KOPT-K1 (cell line): Measurements from ENCODE around the gene ACHE.

Experiments used
- H3K27ac ChIP-seq: fragments of 200-600 bp; sonication (generic); 2 replicates; pipeline ENCODE4 v1.5.1; 2016; ENCODE audit warnings: antibody characterized with exemption, mild to moderate bottlenecking, low read depth, low read length; ENCODE audit not compliant: poor library complexity, severe bottlenecking
- H3K36me3 ChIP-seq: fragments of 200-600 bp; sonication (generic); 2 replicates; pipeline ENCODE4 v1.5.1; 2017; ENCODE audit warnings: antibody characterized with exemption, mild to moderate bottlenecking, low read length, moderate library complexity; ENCODE audit not compliant: insufficient read depth
- H3K9me3 ChIP-seq: fragments of 200-600 bp; sonication (generic); 2 replicates; pipeline ENCODE4 v1.5.1; 2017; ENCODE audit warnings: antibody characterized with exemption, low read length, mild to moderate bottlenecking; ENCODE audit not compliant: insufficient read depth, poor library complexity, severe bottlenecking

Gene ACHE

GRCh38 chr7:100880645-100881044, 15.0 kb downstream of the ACHE start:
- Histone ChIP-seq H3K9me3 (no peaks in the 10 kb centered on the region), H3K36me3 (peaks cover 97% of the 10 kb centered on the region), H3K27ac (no peak overlapping the region)

- Histone ChIP-seq H3K36me3 (peaks cover 88% of the 10 kb centered on the region), H3K27ac (no peak overlapping the region)
Observed at GRCh38 chr7:100879685-100880261, 15.9 kb downstream of the ACHE start.

GRCh38 chr7:100878685-100879084, 17.0 kb downstream of the ACHE start:
- no peak overlapping the region for H3K27ac ChIP-seq
- H3K36me3 ChIP-seq = peaks cover 77% of the 10 kb centered on the region
- no peaks in the 10 kb centered on the region for H3K9me3 ChIP-seq

More at GRCh38 chr7:100879685-100880261, 15.9 kb downstream of the ACHE start:
- no peaks in the 10 kb centered on the region for H3K9me3 ChIP-seq

GRCh38 chr7:100878013-100878412, 17.7 kb downstream of the ACHE start:
- Histone ChIP-seq H3K36me3 (peaks cover 71% of the 10 kb centered on the region), H3K27ac (no peak overlapping the region)

GRCh38 chr7:100875356-100875751, 20.3 kb downstream of the ACHE start:
- H3K9me3 ChIP-seq = no peaks in the 10 kb centered on the region
- peaks cover 44% of the 10 kb centered on the region for H3K36me3 ChIP-seq
- peak overlapping the region; percentile 98 for H3K27ac ChIP-seq

More at GRCh38 chr7:100878013-100878412, 17.7 kb downstream of the ACHE start:
- no peaks in the 10 kb centered on the region for H3K9me3 ChIP-seq

- Histone ChIP-seq H3K27ac (peak within 1 kb of the TSS; percentile 98), H3K9me3 (no peaks in the 10 kb centered on the region), H3K36me3 (peaks cover 38% of the 10 kb centered on the region)
Observed at GRCh38 chr7:100874577-100875355, 20.9 kb downstream of the ACHE start, which contains the start of gene SRRT. SRRT (plus strand) TSS chr7:100875103; CDS start chr7:100875591, 488 bp downstream.

GRCh38 chr7:100874300-100874576, 21.4 kb downstream of the ACHE start:
- no peaks in the 10 kb centered on the region for H3K9me3 ChIP-seq
- peaks cover 33% of the 10 kb centered on the region for H3K36me3 ChIP-seq
- H3K27ac ChIP-seq = peak overlapping the region; percentile 98

- H3K9me3 ChIP-seq = no peaks in the 10 kb centered on the region
- peak overlapping the region; percentile 98 for H3K27ac ChIP-seq
- peaks cover 28% of the 10 kb centered on the region for H3K36me3 ChIP-seq
Observed at GRCh38 chr7:100873599-100874299, 21.9 kb downstream of the ACHE start.

- peaks cover 11% of the 10 kb centered on the region; the same call in 1 of the 2 replicates for H3K36me3 ChIP-seq
- H3K27ac ChIP-seq = no peak overlapping the region
- no peaks in the 10 kb centered on the region for H3K9me3 ChIP-seq
Observed at GRCh38 chr7:100867776-100868485, 27.8 kb downstream of the ACHE start.

- Histone ChIP-seq H3K27ac (no peak within 1 kb of the TSS), H3K36me3 (peaks cover 18% of the 10 kb centered on the region; the same call in 1 of the 2 replicates), H3K9me3 (no peaks in the 10 kb centered on the region)
Observed at GRCh38 chr7:100867040-100867775, 28.5 kb downstream of the ACHE start, which contains the start of gene TRIP6. TRIP6 (plus strand) TSS chr7:100867387; CDS start chr7:100867498, 111 bp downstream.

- H3K27ac ChIP-seq = no peak overlapping the region
- H3K9me3 ChIP-seq = no peaks in the 10 kb centered on the region
- H3K36me3 ChIP-seq = peaks cover 23% of the 10 kb centered on the region; the same call in 1 of the 2 replicates
Observed at GRCh38 chr7:100866729-100867039, 29.0 kb downstream of the ACHE start.

GRCh38 chr7:100865938-100866728, 29.6 kb downstream of the ACHE start:
- Histone ChIP-seq H3K36me3 (peaks cover 24% of the 10 kb centered on the region; the same call in 1 of the 2 replicates), H3K27ac (no peak overlapping the region)

GRCh38 chr7:100865372-100865911, 30.2 kb downstream of the ACHE start:
- Histone ChIP-seq H3K9me3 (no peaks in the 10 kb centered on the region), H3K27ac (no peak overlapping the region), H3K36me3 (peaks cover 30% of the 10 kb centered on the region; the same call in 1 of the 2 replicates)

More at GRCh38 chr7:100865938-100866728, 29.6 kb downstream of the ACHE start:
- H3K9me3 ChIP-seq = no peaks in the 10 kb centered on the region
